ENCODE results near the gene STK32B. TPM values are rescaled to one million over a fixed set of nuclear protein-coding genes. Genes with fewer than 3 reads are reported as not detected.
A peak's percentile ranks its signal among the peaks of the same experiment; 100 is the strongest.
"Not testable (repeated sequence)": the region's sequence is repeated elsewhere in the genome, so short reads cannot be mapped to it uniquely, and the experiment has no call there.

The STK32B gene
- total RNA-seq, result not detected

DNA sequence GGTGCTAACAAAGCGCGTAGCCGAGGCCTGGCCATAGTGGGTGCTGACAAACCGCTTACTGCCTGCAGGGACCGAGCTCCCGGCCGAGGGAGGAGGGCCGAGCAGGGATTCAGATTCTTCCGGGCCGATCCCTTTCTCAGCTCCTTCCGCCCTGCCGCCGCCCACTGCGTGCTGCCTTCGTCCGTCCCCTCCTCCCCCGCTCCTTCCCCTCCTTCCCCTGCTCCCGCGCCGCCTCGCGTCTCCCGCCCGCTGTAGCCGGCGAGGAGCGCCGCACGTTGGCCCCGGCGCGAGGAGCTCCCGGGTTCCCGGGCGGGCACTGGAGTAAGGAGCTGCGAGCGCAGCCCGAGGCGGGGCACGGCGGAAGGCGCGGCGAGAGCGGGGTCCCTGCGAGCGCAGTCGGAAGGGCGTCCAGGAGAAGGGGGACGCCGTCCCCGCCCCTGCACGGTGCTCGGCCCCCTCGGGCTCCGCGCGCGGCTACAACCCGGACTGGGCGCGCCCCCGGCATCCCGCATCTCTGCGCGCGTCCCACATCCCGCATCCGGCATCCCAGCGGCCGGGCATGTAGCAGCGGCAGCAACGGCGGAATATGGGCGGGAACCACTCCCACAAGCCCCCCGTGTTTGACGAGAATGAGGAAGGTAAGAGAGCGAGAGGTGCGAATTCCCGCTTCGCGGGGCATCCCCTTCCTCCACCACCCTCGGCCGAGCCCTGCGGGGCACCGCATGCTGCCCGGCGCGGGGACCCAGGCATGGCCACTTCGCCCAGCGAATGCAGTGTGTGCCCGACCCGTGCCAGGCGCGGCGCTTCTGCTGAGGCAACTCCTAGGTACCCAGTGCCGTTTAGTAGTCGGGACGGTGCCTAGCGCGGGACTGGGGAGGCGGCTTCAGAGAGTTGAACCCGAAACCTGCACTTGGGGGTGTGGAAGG lies at the start of gene STK32B:
TSS of gene STK32B (plus strand) at position 203 of the 926 bp plus-strand sequence.
- peak within 1 kb of the TSS; percentile 69 for H3K4me3 Mint-ChIP-seq
- peaks cover 5% of the 10 kb centered on the region for H3K4me1 Mint-ChIP-seq
- H3K27me3 Mint-ChIP-seq, result peaks cover 50% of the 10 kb centered on the region
- no peak within 1 kb of the TSS for H3K27ac Mint-ChIP-seq
- H3K36me3 Mint-ChIP-seq (ENCODE audit: low read depth), result no peaks in the 10 kb centered on the region
- no peaks in the 10 kb centered on the region for H3K9me3 Mint-ChIP-seq
- ATAC-seq (replicated peaks), result peak; percentile 43

DNA sequence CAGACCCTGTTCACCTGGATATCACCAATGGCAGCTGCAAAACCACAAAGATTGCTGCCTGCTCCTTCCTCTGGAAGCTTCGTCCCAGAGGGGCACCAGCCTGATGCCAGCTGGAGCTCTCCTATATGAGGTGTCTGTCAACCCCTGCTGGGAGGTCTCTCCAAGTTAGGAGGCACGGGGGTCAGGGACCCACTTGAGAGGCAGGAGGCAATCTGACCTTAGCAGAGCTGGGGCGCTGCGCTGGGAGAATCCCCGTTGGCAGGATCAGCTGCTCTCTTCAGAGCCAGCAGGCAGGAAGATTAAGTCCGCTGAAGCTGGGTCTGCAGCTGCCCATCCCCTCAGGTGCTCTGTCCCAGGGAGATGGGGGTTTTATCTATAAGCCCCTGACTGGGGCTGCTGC lies 49.6 kb upstream of the STK32B start:
- H3K4me3 Mint-ChIP-seq; H3K9me3 Mint-ChIP-seq; ATAC-seq (replicated peaks); H3K27ac Mint-ChIP-seq; H3K4me1 Mint-ChIP-seq; H3K36me3 Mint-ChIP-seq (ENCODE audit: low read depth): not testable (repeated sequence)
- H3K27me3 Mint-ChIP-seq, result peaks cover 36% of the 10 kb centered on the region

DNA sequence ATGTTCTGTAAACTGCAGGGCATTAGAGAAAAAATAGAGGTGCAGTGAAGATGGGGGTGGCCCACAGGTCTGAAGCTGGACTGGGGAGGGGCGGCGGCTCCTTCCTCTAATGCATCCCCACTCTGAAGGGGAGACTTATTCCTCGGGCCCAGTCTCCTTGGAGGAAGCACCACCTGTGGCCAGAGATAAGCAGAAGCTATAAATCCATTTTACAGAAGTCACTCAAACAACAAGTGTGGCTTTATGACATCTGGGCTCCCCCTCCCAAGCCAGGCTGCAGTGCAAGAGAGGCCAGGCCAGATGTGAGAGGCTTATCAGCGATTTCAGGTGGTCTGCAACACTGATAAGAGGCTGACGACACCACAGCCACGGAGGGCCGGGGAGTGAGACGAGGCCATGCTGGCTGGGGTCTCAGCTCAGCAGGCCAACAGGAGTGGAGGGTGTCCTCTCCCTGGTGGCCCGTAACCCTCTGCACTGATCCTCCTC lies 47.9 kb upstream of the STK32B start:
- ATAC-seq (replicated peaks), result no peak
- Mint-ChIP-seq H3K9me3 (no peaks in the 10 kb centered on the region), H3K4me1 (no peaks in the 10 kb centered on the region), H3K27me3 (peaks cover 39% of the 10 kb centered on the region), H3K27ac (no peak overlapping the region), H3K36me3 (ENCODE audit: low read depth) (no peaks in the 10 kb centered on the region), H3K4me3 (no peak overlapping the region)

DNA sequence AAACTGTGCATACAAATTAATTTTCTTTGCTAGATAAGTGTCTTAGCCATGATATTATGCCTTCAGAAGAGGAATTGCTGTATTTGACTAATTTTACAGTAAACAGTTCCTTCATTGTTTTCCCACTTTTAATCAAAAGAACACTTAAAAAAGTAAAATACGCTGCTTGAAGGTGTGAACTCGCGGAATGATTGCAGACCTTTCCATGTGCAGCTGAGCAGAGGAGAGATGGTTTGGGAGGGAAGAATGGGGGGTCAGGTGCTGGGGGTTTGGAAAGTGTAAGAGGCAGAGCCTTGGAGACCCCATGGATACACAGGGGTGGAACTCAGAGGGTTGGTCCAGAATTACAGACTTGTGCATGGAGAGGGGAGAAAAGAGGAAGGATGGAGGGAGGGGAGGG lies 47.4 kb upstream of the STK32B start:
- Mint-ChIP-seq H3K4me3 (no peak overlapping the region), H3K27me3 (peaks cover 40% of the 10 kb centered on the region), H3K9me3 (no peaks in the 10 kb centered on the region), H3K36me3 (ENCODE audit: low read depth) (no peaks in the 10 kb centered on the region), H3K27ac (no peak overlapping the region), H3K4me1 (no peaks in the 10 kb centered on the region)
- no peak for ATAC-seq (replicated peaks)

DNA sequence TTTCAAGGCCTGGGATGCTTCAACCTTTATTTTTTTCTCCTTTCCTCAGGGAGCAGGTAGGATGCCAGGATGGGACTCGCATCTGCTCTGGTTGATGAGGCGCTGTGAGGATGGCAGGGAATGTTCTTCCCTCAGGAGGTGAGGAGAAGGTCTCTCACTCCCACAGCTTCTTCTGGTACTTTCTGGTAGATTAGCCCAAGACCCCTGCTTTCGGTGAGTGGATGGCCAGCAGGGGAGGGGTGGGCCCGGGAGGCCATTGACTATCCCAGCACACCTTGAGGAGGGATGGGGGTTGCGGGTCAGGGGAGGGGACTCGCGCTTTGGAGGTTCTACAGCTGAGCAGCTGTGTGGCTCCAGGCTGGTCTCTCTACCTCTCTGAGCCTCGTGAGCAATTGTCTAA lies 46.8 kb upstream of the STK32B start:
- no peaks in the 10 kb centered on the region for H3K36me3 Mint-ChIP-seq (ENCODE audit: low read depth)
- ATAC-seq (replicated peaks), result no peak

DNA sequence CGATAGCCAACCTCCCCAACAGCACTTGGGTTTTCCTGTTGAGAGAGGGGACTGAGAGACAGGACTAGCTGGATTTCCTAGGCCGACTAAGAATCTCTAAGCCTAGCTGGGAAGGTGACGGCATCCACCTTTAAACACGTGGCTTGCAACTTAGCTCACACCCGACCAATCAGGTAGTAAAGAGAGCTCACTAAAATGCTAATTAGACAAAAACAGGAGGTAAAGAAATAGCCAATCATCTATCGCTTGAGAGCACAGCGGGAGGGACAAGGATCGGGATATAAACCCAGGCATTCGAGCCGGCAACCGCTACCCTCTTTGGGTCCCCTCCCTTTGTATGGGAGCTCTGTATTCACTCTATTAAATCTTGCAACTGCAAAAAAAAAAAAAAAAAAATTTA lies 44.3 kb upstream of the STK32B start:
- not testable (repeated sequence) for H3K27ac Mint-ChIP-seq; H3K4me1 Mint-ChIP-seq; ATAC-seq (replicated peaks); H3K36me3 Mint-ChIP-seq (ENCODE audit: low read depth); H3K9me3 Mint-ChIP-seq; H3K4me3 Mint-ChIP-seq
- peaks cover 40% of the 10 kb centered on the region for H3K27me3 Mint-ChIP-seq

More for the DNA sequence above, 46.8 kb upstream of the STK32B start:
- H3K9me3 Mint-ChIP-seq, result no peaks in the 10 kb centered on the region
- no peak overlapping the region for H3K4me3 Mint-ChIP-seq
- no peaks in the 10 kb centered on the region for H3K4me1 Mint-ChIP-seq
- peaks cover 40% of the 10 kb centered on the region for H3K27me3 Mint-ChIP-seq
- no peak overlapping the region for H3K27ac Mint-ChIP-seq

DNA sequence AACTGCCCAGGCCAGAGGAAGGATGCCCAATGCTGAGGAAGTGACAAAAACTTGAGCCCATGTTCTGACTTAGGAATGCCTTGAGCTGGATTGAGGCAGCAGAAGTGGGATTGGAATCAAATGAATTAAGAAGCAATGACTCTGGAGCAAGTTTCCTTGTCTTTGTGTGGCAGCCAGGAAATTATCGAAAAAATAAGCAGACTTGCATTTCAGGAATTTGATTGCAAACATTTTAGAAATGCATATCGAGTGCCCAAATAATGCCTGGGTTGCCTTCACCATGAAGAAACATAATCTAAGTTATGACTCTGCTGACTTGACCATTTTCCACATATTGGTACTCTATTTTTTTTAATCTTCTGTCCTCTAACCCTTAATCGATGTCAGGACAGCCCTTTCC lies 41.5 kb upstream of the STK32B start:
- H3K36me3 Mint-ChIP-seq (ENCODE audit: low read depth), result no peaks in the 10 kb centered on the region
- H3K9me3 Mint-ChIP-seq, result no peaks in the 10 kb centered on the region
- ATAC-seq (replicated peaks), result no peak
- H3K4me3 Mint-ChIP-seq, result no peak overlapping the region
- peaks cover 35% of the 10 kb centered on the region for H3K27me3 Mint-ChIP-seq
- no peaks in the 10 kb centered on the region for H3K4me1 Mint-ChIP-seq
- no peak overlapping the region for H3K27ac Mint-ChIP-seq

DNA sequence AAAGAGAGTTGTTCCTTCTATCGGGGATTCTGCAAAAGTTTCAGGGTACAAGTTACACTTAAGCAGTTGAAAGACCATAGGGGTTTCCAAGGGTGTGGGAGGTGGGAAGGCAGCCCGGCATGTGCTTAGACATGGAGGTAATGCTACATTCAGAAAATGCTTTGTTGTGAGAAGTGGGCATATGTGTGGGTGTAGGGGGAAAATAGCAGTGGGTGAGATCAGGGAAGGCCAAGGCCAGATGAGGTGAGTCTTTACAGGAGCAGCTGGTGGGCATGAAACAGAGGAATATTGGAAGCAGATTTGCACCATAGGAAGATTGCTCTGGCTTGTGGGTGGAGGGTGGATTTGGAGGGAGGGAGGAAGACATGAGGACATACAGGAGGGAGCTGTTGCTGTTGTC lies 40.3 kb upstream of the STK32B start:
- H3K4me1 Mint-ChIP-seq, result no peaks in the 10 kb centered on the region
- peaks cover 36% of the 10 kb centered on the region for H3K27me3 Mint-ChIP-seq
- no peak overlapping the region for H3K27ac Mint-ChIP-seq
- H3K9me3 Mint-ChIP-seq, result no peaks in the 10 kb centered on the region
- ATAC-seq (replicated peaks), result no peak
- no peak overlapping the region for H3K4me3 Mint-ChIP-seq
- H3K36me3 Mint-ChIP-seq (ENCODE audit: low read depth), result no peaks in the 10 kb centered on the region

DNA sequence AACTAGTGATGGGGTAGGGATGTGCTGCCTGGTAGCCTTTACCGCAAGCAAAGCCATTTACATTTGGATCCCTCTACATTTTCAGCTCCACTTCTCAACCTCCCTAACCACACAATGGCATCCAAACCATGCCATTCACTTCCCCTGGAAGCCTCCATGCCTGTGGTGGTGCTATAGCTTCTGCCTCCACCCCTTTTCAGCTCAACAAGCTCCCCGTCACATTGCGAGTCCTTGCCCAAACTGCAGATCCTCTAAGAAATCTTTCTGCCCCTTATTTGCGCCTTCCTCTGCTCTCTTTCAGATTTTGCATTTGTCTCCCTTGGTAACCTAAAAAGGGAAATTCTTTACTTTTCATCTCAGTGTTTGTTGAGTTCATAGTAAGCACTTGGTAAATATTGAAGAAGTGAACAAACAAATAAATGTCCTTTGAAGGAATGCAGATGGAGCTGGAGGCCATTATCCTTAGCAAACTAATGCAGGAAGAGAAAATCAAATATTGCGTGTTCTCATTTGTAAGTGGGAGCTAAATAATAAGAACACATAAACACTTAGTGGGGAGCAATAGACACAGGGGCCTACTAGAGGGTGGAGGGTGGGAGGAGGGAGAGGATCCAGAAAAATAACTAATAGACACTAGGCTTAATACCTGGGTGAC lies 38.9 kb upstream of the STK32B start:
- Mint-ChIP-seq H3K4me1 (no peaks in the 10 kb centered on the region), H3K9me3 (no peaks in the 10 kb centered on the region), H3K27ac (no peak overlapping the region), H3K4me3 (no peak overlapping the region), H3K27me3 (peaks cover 49% of the 10 kb centered on the region), H3K36me3 (ENCODE audit: low read depth) (no peaks in the 10 kb centered on the region)
- ATAC-seq (replicated peaks), result no peak

DNA sequence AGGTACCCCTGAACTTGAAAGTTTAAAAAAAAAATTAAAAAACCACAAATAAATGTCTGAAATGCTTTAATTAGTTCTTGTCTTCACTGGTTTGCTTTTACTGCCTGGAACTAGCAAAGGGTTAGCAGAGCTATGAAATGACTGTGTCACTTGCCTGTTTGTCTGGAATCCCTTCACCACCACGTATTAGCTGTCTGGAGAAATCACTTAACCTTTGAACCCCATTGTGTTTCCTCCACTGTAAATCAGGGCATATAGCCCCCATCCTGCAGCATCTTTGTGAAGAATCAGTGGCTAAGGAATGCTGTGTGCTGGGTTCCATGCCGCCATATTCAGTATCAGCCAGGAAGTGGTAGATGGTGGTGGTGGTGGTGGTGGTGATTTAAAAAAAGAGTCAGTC lies 38.3 kb upstream of the STK32B start:
- no peaks in the 10 kb centered on the region for H3K9me3 Mint-ChIP-seq
- peaks cover 52% of the 10 kb centered on the region for H3K27me3 Mint-ChIP-seq
- ATAC-seq (replicated peaks), result no peak
- no peaks in the 10 kb centered on the region for H3K36me3 Mint-ChIP-seq (ENCODE audit: low read depth)
- H3K4me1 Mint-ChIP-seq, result no peaks in the 10 kb centered on the region
- H3K27ac Mint-ChIP-seq, result no peak overlapping the region
- no peak overlapping the region for H3K4me3 Mint-ChIP-seq

DNA sequence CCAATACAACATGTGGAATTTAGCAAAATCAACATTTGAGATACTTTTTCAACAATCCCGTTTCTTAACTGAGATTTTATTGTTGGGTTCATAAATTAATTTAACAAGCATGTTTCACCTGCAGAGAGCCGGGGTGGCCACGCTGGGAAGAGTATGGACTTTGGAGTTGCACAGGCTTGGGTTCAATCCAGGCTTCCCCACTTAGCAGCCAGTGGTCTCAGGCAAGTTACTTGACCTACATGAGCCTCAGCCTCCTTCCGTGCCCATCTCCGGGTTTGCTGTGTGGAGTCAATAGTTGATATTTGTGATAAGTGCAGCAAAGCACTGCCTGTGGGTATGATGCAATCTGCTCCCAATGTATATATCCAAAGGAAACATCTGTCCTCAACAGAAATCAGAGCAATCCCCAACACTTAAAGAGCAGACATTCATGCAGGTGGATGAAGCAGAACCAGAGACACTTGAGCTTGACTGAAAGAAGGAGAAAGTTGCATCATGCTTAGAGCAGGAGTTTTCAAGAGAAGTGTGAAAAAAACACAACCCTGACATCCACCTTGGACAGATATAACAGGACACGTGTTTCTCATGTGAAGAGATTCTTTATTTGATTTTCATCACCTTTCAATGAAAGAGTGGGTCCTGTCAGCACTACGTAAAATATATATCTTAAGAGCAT lies 37.1 kb upstream of the STK32B start:
- peaks cover 45% of the 10 kb centered on the region for H3K27me3 Mint-ChIP-seq
- H3K4me1 Mint-ChIP-seq, result no peaks in the 10 kb centered on the region
- H3K27ac Mint-ChIP-seq, result no peak overlapping the region
- H3K4me3 Mint-ChIP-seq, result no peak overlapping the region
- no peak for ATAC-seq (replicated peaks)
- H3K36me3 Mint-ChIP-seq (ENCODE audit: low read depth), result no peaks in the 10 kb centered on the region
- no peaks in the 10 kb centered on the region for H3K9me3 Mint-ChIP-seq

DNA sequence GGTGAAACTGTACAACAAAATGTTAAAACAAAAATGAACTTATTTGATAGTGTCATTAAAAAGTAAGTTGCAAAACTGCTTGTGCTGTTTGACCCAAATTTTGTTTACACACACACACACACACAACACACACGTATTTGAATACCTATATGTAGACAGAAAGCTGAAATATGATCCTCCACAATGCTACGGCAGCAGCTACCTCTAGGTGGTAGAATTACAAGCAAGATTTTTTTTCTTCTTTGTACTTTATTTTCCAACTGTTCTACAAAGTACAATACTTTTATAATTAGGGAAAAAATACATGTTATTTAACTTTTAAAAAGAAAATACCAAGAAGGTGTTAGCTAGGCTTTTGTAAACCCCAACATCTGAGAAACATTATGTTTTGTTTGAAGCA lies 33.2 kb upstream of the STK32B start:
- no peaks in the 10 kb centered on the region for H3K4me1 Mint-ChIP-seq
- H3K27ac Mint-ChIP-seq, result no peak overlapping the region
- no peak for ATAC-seq (replicated peaks)
- H3K36me3 Mint-ChIP-seq (ENCODE audit: low read depth), result no peaks in the 10 kb centered on the region
- peaks cover 31% of the 10 kb centered on the region for H3K27me3 Mint-ChIP-seq
- no peak overlapping the region for H3K4me3 Mint-ChIP-seq
- H3K9me3 Mint-ChIP-seq, result no peaks in the 10 kb centered on the region

DNA sequence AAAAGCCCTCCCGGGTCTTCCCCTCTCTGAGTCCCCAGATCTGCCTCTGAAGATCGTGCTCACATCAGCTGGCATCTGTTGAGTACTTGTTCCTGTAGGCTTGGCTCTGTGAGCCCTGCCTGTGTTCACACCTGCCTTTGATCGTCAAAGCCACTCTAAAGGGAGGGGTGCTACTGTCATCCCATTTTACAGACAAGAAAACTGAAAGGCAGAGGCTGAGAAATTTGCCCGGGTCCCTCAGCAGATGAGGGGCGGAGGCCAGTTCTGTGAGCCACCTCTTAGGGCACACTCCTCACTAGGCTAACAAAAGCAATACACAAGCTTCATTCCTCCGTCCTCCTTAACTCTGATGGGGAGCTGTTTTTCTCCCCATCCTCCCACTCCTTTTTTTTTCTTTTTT lies 32.7 kb upstream of the STK32B start:
- no peaks in the 10 kb centered on the region for H3K36me3 Mint-ChIP-seq (ENCODE audit: low read depth)
- H3K27ac Mint-ChIP-seq, result no peak overlapping the region
- H3K9me3 Mint-ChIP-seq, result no peaks in the 10 kb centered on the region
- no peaks in the 10 kb centered on the region for H3K4me1 Mint-ChIP-seq
- no peak for ATAC-seq (replicated peaks)
- peaks cover 27% of the 10 kb centered on the region for H3K27me3 Mint-ChIP-seq
- no peak overlapping the region for H3K4me3 Mint-ChIP-seq

DNA sequence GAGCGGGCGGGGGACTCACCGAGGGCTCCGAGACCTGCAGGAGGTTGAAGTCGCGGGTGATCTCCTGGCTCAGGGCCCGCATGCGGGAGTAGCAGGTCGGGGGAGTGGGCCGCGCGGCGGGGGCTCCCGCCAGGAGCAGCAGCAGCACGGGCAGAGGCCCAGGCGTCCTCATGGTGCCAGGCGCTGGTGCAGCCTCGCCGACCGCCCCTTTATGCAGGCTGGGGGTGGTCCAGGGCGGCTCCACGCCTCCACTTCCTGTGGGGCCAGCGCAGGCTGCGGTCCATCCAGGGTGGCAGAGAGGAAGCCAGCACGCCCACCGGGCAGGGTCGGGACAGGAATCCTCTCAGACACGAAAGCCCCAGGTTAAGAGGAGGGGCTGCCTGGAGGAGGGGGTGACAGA lies 32.0 kb upstream of the STK32B start, which contains the start of gene CYTL1:
TSS of gene CYTL1 (minus strand) at position 185 of the 400 bp plus-strand sequence. CDS start at position 172, 13 bp downstream.
- no peak within 1 kb of the TSS for H3K27ac Mint-ChIP-seq
- no peak for ATAC-seq (replicated peaks)

More for the DNA sequence above, 32.0 kb upstream of the STK32B start, which contains the start of gene CYTL1:
- H3K36me3 Mint-ChIP-seq (ENCODE audit: low read depth), result no peaks in the 10 kb centered on the region
- H3K4me1 Mint-ChIP-seq, result no peaks in the 10 kb centered on the region
- H3K4me3 Mint-ChIP-seq, result no peak within 1 kb of the TSS
- no peaks in the 10 kb centered on the region for H3K9me3 Mint-ChIP-seq
- peaks cover 24% of the 10 kb centered on the region for H3K27me3 Mint-ChIP-seq

Data from activated T-helper 17 cell treated with anti-CD3 and anti-CD28 coated beads, Interleukin-2, amount 50 U/mL, for 72 hours (primary cell).